ENCODE measurements around the gene TEC. TPM values are rescaled to one million over a fixed set of nuclear protein-coding genes. Genes with fewer than 3 reads are reported as not detected.

TEC gene
- total RNA-seq, 1 experiment from 2014 or later: 0.99 TPM

GRCh38 chr4:48250980-48251379, 18.7 kb downstream of the TEC start:
- no peaks in the 10 kb centered on the region for H3K27me3 ChIP-seq
- DNase-seq: no peak
- H3K36me3 ChIP-seq: no peaks in the 10 kb centered on the region
- no peak overlapping the region for H3K4me3 ChIP-seq
- H3K9me3 ChIP-seq: no peaks in the 10 kb centered on the region

- no peak for DNase-seq
- Histone ChIP-seq H3K27me3 (no peaks in the 10 kb centered on the region), H3K36me3 (no peaks in the 10 kb centered on the region), H3K4me3 (no peak overlapping the region), H3K9me3 (no peaks in the 10 kb centered on the region)
Measured at GRCh38 chr4:48250343-48250742, 19.3 kb downstream of the TEC start.

- no peak for DNase-seq
- no peaks in the 10 kb centered on the region for H3K36me3 ChIP-seq
- H3K4me3 ChIP-seq: no peak overlapping the region
- no peaks in the 10 kb centered on the region for H3K9me3 ChIP-seq
- H3K27me3 ChIP-seq: no peaks in the 10 kb centered on the region
Measured at GRCh38 chr4:48249378-48249777, 20.3 kb downstream of the TEC start.

GRCh38 chr4:48248559-48248953, 21.1 kb downstream of the TEC start:
- no peak for DNase-seq
- H3K36me3 ChIP-seq: no peaks in the 10 kb centered on the region
- H3K27me3 ChIP-seq: no peaks in the 10 kb centered on the region
- H3K9me3 ChIP-seq: no peaks in the 10 kb centered on the region
- no peak overlapping the region for H3K4me3 ChIP-seq

GRCh38 chr4:48247878-48248558, 21.6 kb downstream of the TEC start:
- Histone ChIP-seq H3K9me3 (no peaks in the 10 kb centered on the region), H3K36me3 (no peaks in the 10 kb centered on the region), H3K4me3 (no peak overlapping the region), H3K27me3 (no peaks in the 10 kb centered on the region)
- DNase-seq: no peak

GRCh38 chr4:48247142-48247877, 22.3 kb downstream of the TEC start:
- DNase-seq: no peak
- H3K36me3 ChIP-seq: no peaks in the 10 kb centered on the region
- no peak overlapping the region for H3K4me3 ChIP-seq
- no peaks in the 10 kb centered on the region for H3K9me3 ChIP-seq
- H3K27me3 ChIP-seq: no peaks in the 10 kb centered on the region

GRCh38 chr4:48244665-48245064, 25.0 kb downstream of the TEC start:
- no peaks in the 10 kb centered on the region for H3K36me3 ChIP-seq
- no peaks in the 10 kb centered on the region for H3K9me3 ChIP-seq
- DNase-seq: no peak

GRCh38 chr4:48243887-48244286, 25.8 kb downstream of the TEC start:
- no peak for DNase-seq
- H3K27me3 ChIP-seq: no peaks in the 10 kb centered on the region
- H3K9me3 ChIP-seq: no peaks in the 10 kb centered on the region
- H3K4me3 ChIP-seq: no peak overlapping the region
- H3K36me3 ChIP-seq: no peaks in the 10 kb centered on the region

More at GRCh38 chr4:48244665-48245064, 25.0 kb downstream of the TEC start:
- no peaks in the 10 kb centered on the region for H3K27me3 ChIP-seq
- no peak overlapping the region for H3K4me3 ChIP-seq

GRCh38 chr4:48243429-48243828, 26.2 kb downstream of the TEC start:
- H3K4me3 ChIP-seq: no peak overlapping the region
- H3K36me3 ChIP-seq: no peaks in the 10 kb centered on the region
- H3K27me3 ChIP-seq: no peaks in the 10 kb centered on the region
- DNase-seq: no peak
- no peaks in the 10 kb centered on the region for H3K9me3 ChIP-seq

GRCh38 chr4:48242511-48243195, 27.0 kb downstream of the TEC start:
- Histone ChIP-seq H3K4me3 (no peak overlapping the region), H3K9me3 (no peaks in the 10 kb centered on the region), H3K27me3 (no peaks in the 10 kb centered on the region), H3K36me3 (no peaks in the 10 kb centered on the region)
- no peak for DNase-seq

GRCh38 chr4:48241731-48242130, 27.9 kb downstream of the TEC start:
- Histone ChIP-seq H3K36me3 (no peaks in the 10 kb centered on the region), H3K9me3 (no peaks in the 10 kb centered on the region), H3K27me3 (no peaks in the 10 kb centered on the region), H3K4me3 (no peak overlapping the region)
- DNase-seq: no peak

GRCh38 chr4:48237996-48238645, 31.5 kb downstream of the TEC start:
- no peaks in the 10 kb centered on the region for H3K9me3 ChIP-seq
- no peaks in the 10 kb centered on the region for H3K36me3 ChIP-seq
- no peaks in the 10 kb centered on the region for H3K27me3 ChIP-seq
- no peak overlapping the region for H3K4me3 ChIP-seq
- no peak for DNase-seq

GRCh38 chr4:48235050-48235449, 34.6 kb downstream of the TEC start:
- no peaks in the 10 kb centered on the region for H3K36me3 ChIP-seq
- H3K27me3 ChIP-seq: no peaks in the 10 kb centered on the region
- H3K9me3 ChIP-seq: no peaks in the 10 kb centered on the region
- H3K4me3 ChIP-seq: no peak overlapping the region
- DNase-seq: no peak

GRCh38 chr4:48234575-48234974, 35.1 kb downstream of the TEC start:
- Histone ChIP-seq H3K4me3 (no peak overlapping the region), H3K27me3 (no peaks in the 10 kb centered on the region), H3K9me3 (no peaks in the 10 kb centered on the region), H3K36me3 (no peaks in the 10 kb centered on the region)
- DNase-seq: no peak

GRCh38 chr4:48228949-48229348, 40.7 kb downstream of the TEC start:
- H3K36me3 ChIP-seq: no peaks in the 10 kb centered on the region
- no peak for DNase-seq
- no peaks in the 10 kb centered on the region for H3K27me3 ChIP-seq
- H3K4me3 ChIP-seq: no peak overlapping the region
- H3K9me3 ChIP-seq: no peaks in the 10 kb centered on the region

- no peak for DNase-seq
- H3K27me3 ChIP-seq: no peaks in the 10 kb centered on the region
- no peaks in the 10 kb centered on the region for H3K9me3 ChIP-seq
- no peak overlapping the region for H3K4me3 ChIP-seq
- H3K36me3 ChIP-seq: no peaks in the 10 kb centered on the region
Measured at GRCh38 chr4:48227662-48228061, 42.0 kb downstream of the TEC start.

GRCh38 chr4:48226199-48226598, 43.4 kb downstream of the TEC start:
- Histone ChIP-seq H3K9me3 (no peaks in the 10 kb centered on the region), H3K27me3 (no peaks in the 10 kb centered on the region), H3K4me3 (no peak overlapping the region), H3K36me3 (no peaks in the 10 kb centered on the region)
- no peak for DNase-seq
